ENCODE results near the gene ITGA2B. TPM values are rescaled to one million over a fixed set of nuclear protein-coding genes. Genes with fewer than 3 reads are reported as not detected.
"Not testable (repeated sequence)": the region's sequence is repeated elsewhere in the genome, so short reads cannot be mapped to it uniquely, and the experiment has no call there.

The ITGA2B gene
- total RNA-seq, 1 donor from 2014 or later = not detected

- peak; percentile 74 for DNase-seq (ENCODE audit: low read depth)
These were observed 36.4 kb downstream of the ITGA2B start for GRCh38 chr17:44352828-44353671.

DNA sequence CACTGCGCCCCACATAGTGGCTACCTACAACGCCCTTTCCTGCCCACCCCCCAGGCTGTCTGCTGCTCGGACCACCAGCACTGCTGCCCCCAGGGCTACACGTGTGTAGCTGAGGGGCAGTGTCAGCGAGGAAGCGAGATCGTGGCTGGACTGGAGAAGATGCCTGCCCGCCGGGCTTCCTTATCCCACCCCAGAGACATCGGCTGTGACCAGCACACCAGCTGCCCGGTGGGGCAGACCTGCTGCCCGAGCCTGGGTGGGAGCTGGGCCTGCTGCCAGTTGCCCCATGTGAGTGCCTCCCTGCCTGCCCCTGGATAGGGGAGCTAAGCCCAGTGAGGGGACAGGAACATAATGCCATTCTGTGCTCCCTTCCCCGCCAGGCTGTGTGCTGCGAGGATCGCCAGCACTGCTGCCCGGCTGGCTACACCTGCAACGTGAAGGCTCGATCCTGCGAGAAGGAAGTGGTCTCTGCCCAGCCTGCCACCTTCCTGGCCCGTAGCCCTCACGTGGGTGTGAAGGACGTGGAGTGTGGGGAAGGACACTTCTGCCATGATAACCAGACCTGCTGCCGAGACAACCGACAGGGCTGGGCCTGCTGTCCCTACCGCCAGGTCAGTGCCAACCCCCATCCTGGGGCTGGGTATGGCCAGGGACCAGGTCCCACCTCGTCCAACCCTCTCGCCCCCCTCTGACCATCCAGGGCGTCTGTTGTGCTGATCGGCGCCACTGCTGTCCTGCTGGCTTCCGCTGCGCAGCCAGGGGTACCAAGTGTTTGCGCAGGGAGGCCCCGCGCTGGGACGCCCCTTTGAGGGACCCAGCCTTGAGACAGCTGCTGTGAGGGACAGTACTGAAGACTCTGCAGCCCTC lies 37.3 kb downstream of the ITGA2B start:
- no peak for DNase-seq (ENCODE audit: low read depth)

DNA sequence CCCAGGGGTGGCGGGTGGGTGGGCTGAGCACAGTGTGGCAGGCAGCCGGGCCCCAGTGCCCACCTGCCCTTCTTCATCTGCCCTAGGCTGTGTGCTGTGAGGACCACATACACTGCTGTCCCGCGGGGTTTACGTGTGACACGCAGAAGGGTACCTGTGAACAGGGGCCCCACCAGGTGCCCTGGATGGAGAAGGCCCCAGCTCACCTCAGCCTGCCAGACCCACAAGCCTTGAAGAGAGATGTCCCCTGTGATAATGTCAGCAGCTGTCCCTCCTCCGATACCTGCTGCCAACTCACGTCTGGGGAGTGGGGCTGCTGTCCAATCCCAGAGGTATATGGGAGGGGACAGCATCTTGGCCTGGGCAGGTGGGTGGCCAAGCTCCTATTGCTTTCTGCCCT lies 38.0 kb downstream of the ITGA2B start:
- DNase-seq (ENCODE audit: low read depth) = no peak

- DNase-seq (ENCODE audit: low read depth) = peak; percentile 65
These were observed 38.7 kb downstream of the ITGA2B start for GRCh38 chr17:44350733-44351226.

- no peak for DNase-seq (ENCODE audit: low read depth)
These were observed 39.8 kb downstream of the ITGA2B start for GRCh38 chr17:44349553-44350070.

- DNase-seq (ENCODE audit: low read depth) = no peak
These were observed 40.5 kb downstream of the ITGA2B start for GRCh38 chr17:44348988-44349364.

DNA sequence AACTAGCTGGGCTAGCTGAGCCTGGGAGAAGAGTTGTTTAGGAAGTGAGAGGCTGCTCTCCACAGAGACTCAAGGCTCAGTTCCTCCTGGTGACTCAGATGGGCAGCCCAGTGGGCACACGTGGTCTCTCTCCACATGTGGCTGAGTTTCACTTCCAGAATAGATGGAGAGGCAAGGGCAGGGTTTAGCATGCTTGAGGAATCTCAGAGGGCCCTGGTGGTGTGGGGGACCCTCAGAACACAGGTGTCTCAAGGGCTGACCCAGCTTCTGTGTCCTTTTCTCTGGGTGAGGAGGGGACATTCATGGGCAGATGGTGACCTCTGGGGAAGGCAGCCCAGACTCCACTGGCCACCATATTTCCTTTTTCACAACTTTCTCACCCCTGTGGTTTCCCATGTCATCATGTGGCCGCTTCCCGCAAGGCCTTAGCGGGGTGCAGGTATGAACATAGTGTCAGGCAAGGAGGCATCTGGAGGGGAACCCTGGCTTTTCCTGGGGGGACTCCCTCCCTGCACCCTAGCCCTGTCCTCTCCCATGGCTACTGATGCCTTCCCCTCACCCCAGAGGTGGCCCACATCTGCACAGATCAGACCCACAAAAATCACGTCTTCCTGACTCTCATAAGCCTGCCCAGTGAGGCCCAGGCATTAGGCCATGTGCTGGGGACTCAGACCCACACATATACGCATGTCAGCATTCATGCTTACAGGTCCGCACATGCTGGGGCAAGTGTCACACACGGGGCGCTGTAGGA lies 41.0 kb downstream of the ITGA2B start:
- peak; percentile 67 for DNase-seq (ENCODE audit: low read depth)

DNA sequence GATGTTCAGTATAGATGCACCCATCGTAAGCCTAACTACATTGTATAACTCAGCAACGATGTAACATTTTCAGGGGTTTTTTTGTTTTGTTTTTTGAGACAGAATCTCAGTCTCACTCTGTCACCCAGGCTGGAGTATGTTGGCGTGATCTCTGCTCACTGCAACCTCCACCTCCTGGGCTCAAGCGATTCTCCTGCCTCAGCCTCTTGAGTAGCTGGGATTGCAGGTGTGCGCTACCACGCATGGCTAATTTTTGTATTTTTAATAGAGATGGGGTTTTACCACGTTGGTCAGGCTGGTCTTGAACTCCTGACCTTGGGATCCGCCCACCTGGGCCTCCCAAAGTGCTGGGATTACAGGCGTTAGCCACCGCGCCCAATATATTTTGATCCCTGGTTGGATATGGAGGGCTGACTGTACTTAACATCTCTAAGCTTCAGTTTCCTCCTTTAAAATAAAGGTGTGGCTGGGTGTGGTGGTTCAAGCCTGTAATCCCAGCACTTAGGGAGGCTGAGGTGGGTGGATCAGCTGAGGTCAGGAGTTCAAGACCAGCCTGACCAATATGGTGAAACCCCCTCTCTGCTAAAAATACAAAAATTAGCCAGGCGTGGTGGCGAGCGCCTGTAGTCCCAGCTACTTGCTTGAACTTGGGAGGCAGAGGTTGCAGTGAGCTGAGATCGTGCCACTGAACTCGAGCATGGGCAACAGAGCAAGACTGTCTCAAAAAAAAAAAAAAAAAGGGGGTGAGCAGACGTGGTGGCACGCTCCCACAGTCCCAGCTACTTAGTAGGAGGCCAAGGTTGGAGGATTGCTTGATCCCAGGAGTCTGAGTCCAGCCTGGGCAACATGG lies 42.0 kb downstream of the ITGA2B start:
- not testable (repeated sequence) for DNase-seq (ENCODE audit: low read depth)

- no peak for DNase-seq (ENCODE audit: low read depth)
These were observed 43.2 kb downstream of the ITGA2B start for GRCh38 chr17:44346064-44346844.

DNA sequence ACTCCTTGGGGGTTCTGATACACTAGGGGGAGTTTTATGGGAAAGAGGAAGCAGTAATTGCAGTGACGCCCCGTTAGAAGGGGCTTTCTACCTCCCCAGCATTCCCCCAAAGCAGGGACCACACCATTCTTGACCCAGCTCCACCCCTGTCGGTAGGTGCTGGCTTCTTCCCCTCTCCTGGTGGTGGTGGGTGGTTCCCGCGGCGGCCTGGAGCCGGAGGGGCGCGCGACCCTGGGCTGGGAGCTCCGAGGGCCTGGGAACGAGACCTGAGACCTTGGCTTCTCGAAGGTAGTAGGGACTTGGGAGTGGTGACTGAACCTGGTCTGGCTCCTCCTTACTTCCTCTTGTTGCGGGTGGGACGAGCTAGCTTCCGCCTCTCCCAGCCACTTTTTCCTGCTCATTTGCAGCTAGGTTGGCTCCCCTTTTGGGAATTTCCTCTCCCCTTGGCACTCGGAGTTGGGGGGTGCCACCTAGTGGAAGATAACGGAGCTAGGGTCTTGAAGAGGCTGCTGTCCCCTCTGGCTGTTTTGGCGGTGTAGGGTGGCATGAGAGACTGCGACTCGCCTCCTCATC lies 43.9 kb downstream of the ITGA2B start:
- peak; percentile 82 for DNase-seq (ENCODE audit: low read depth)

- peak; percentile 100 for DNase-seq (ENCODE audit: low read depth)
These were observed 44.5 kb downstream of the ITGA2B start, which contains the start of gene GRN for GRCh38 chr17:44344939-44345453. Gene GRN, plus strand, starts transcription at chr17:44345302. Its CDS starts 3,863 bp downstream, at chr17:44349165.

DNA sequence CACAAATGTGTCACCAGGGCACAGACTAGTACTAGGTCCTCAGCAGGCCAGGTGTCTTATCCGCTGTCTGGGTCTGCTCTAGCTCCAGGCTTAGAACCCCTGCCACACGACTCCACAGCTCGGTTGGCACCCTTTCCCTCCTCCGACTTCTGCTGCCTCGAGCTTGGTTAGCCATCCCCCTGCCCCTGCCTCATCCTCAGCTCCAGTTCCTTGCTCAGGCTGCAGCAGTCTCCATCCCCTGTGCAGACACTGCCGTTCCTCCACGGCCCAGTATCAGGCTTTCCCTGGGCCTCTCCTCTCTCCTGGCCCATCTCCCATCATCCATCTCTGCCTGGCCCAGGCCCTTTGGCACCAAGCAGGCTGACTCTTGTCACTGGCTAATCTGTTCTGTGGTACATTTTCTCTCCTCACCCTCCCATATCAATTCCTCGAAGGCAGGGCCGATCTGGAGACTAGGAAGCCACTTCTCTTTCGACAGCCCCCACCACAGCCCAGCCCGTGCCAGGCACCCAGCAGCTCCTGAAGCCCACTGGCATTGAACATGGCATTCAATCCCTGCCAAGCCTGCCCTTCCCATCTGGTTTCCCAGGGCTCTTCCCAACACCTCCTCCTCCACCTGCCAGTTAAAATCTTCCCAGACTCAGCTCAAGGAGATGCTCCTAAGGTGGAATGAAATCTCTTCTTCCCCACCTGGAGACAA lies 45.8 kb downstream of the ITGA2B start:
- DNase-seq (ENCODE audit: low read depth) = no peak

DNA sequence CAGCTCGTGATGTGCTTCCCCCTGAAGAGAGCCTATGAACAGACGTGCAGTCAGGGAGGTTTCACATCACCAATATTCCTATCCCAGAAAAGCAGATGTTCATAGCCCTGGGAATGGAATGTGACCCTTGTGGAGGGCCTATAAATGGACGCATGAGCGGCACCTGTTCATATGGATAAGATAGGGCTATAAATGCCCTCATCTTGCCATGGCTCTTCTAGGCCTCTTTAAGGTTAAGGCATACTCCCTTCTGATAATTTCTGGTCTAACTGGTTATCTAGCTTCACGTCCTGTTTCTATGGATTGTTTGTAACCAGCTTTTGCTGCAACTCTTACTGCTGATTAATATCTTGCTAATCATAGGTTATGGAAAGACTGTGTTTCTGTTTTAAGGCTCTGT lies 48.9 kb downstream of the ITGA2B start:
- DNase-seq (ENCODE audit: low read depth) = not testable (repeated sequence)

- no peak for DNase-seq (ENCODE audit: low read depth)
These were observed 50.7 kb downstream of the ITGA2B start for GRCh38 chr17:44338702-44339101.

DNA sequence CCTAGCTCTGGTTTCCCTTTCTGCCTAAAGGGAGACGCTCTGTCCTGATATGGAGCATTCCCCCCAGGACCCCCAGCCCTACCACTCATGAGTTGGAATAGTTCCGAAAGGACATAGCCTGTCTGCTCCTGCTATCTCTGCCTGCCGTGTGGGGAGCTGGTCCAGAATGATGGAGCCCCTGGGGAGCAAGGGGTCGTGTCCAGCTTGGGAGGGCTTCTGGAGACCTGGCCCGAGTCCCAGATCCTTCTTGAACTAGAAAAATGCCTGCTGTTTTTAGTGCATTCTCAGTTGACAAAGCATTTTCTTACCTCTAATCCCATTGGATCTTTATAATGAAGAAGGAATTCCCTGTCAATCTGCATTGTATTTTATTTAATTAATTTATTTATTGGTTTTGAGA lies 53.5 kb downstream of the ITGA2B start:
- DNase-seq (ENCODE audit: low read depth) = no peak

- no peak for DNase-seq (ENCODE audit: low read depth)
These were observed 53.9 kb downstream of the ITGA2B start for GRCh38 chr17:44335564-44335963.

DNA sequence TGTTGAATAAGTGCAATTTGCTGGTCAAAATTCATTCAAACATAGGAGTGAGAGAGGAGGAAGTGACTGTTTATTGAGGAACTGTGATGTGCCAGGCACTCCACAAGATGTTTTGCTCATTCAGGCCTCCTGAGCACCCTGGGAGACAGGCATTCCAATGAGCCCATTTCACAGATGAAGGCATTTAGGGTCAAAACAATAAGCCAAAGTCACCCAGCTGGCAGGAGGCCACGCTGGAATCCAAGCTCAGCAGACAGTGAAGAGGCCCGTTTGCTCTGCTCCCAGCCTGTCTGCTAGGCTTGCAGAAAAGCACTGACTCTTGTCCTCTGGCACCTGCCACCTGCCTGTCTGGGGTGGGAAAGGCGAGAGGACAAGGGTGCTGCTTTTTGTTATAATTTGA lies 54.7 kb downstream of the ITGA2B start:
- DNase-seq (ENCODE audit: low read depth) = no peak

- no peak for DNase-seq (ENCODE audit: low read depth)
These were observed 55.1 kb downstream of the ITGA2B start for GRCh38 chr17:44334315-44334714.
